Fibroblast of lung (primary cell): ENCODE measurements around the gene LONP2. TPM values are rescaled to one million over a fixed set of nuclear protein-coding genes. Genes with fewer than 3 reads are reported as not detected.

Experiments
- DNase-seq, 2 donors: peaks; one replicate each; pipeline versions ENCODE4 v3.0.0 to v3.0.0-alpha.2; 2010; ENCODE audit warnings: low read depth in 2 of 2
- H2AFZ ChIP-seq: 2 replicates; pipeline ENCODE4 v1.5.1; 2012; ENCODE audit warnings: low read length, control low read depth, inconsistent platforms
- H3K27ac ChIP-seq: 2 replicates; pipeline ENCODE4 v1.5.1; 2011; ENCODE audit warnings: low read length, control low read depth; ENCODE audit not compliant: insufficient read depth
- H3K27me3 ChIP-seq: 2 replicates; pipeline ENCODE4 v1.5.1; 2011; ENCODE audit warnings: mild to moderate bottlenecking, low read length; ENCODE audit not compliant: control insufficient read depth, insufficient read depth
- H3K36me3 ChIP-seq: 2 replicates; pipeline ENCODE4 v1.5.1; 2011; ENCODE audit warnings: low read length; ENCODE audit not compliant: control insufficient read depth, insufficient read depth
- H3K4me1 ChIP-seq: 2 replicates; pipeline ENCODE4 v1.5.1; 2011; ENCODE audit warnings: low read length; ENCODE audit not compliant: control insufficient read depth, insufficient read depth; ENCODE audit errors: extremely low read depth
- H3K4me2 ChIP-seq: 2 replicates; pipeline ENCODE4 v1.5.1; 2011; ENCODE audit warnings: low read length, control low read depth; ENCODE audit not compliant: insufficient read depth; ENCODE audit errors: extremely low read depth
- H3K4me3 ChIP-seq, 4 experiments: fragments of 200-600 bp in 1 of 4; sonication (generic) in 1 of 4; replicated peaks in 1 of 4; 2 replicates each; pipeline ENCODE4 v1.5.1; 2011 to 2016; ENCODE audit warnings: low read length in 4 of 4, low read depth in 3 of 4, mild to moderate bottlenecking in 3 of 4, control low read depth in 2 of 4, inconsistent platforms in 1 of 4, mixed read lengths in 1 of 4; ENCODE audit not compliant: insufficient read depth in 1 of 4; ENCODE audit errors: control extremely low read depth in 1 of 4
- H3K79me2 ChIP-seq: 2 replicates; pipeline ENCODE4 v1.5.1; 2012; ENCODE audit warnings: mild to moderate bottlenecking, low read length, inconsistent platforms; ENCODE audit not compliant: control insufficient read depth, insufficient read depth
- H3K9ac ChIP-seq: 2 replicates; pipeline ENCODE4 v1.5.1; 2011; ENCODE audit warnings: mild to moderate bottlenecking, low read length, control low read depth; ENCODE audit not compliant: insufficient read depth
- H3K9me3 ChIP-seq: 2 replicates; pipeline ENCODE4 v1.5.1; 2012; ENCODE audit warnings: low read depth, low read length; ENCODE audit not compliant: control insufficient read depth, insufficient read depth
- H4K20me1 ChIP-seq: 2 replicates; pipeline ENCODE4 v1.5.1; 2011; ENCODE audit warnings: low read length; ENCODE audit not compliant: control insufficient read depth, insufficient read depth; ENCODE audit errors: extremely low read depth
- EZH2 ChIP-seq: IDR thresholded peaks from 2 replicates; pipeline ENCODE4 v1.5.1; 2012; ENCODE audit warnings: low read length, control low read depth, mild to moderate bottlenecking; ENCODE audit errors: missing control alignments
- polyA plus RNA-seq, 2 donors: library from polyadenylated mRNA; depleted of rRNA in 1 of 2; stranded (reverse) in 1 of 2; unstranded in 1 of 2; fragments of >200 nt; gene quantifications; 2 replicates each; pipeline ENCODE4 v1.2.1, GENCODE V29; 2011 to 2012; ENCODE audit warnings: missing spikeins in 1 of 2
- total RNA-seq: library from RNA; depleted of rRNA; stranded (reverse); fragments of >200 nt; gene quantifications from 2 replicates; pipeline ENCODE4 v1.2.1, GENCODE V29; 2014
- TF ChIP-seq, protein P1 (sequence below), 2 donors: IDR thresholded peaks in 1 of 2; conservative IDR thresholded peaks in 1 of 2; 1 replicate in 1 of 2; 2 replicates in 1 of 2; pipeline ENCODE4 v1.5.1; 2011 to 2012; ENCODE audit warnings: low read length in 2 of 2, control low read depth in 1 of 2, inconsistent platforms in 1 of 2, low read depth in 1 of 2, mild to moderate bottlenecking in 1 of 2

The LONP2 gene
- total and polyA plus RNA-seq, 2 donors (not counting 1 experiment from before 2014, with no cell fraction given), result 44.0 to 60.8 TPM

DNA sequence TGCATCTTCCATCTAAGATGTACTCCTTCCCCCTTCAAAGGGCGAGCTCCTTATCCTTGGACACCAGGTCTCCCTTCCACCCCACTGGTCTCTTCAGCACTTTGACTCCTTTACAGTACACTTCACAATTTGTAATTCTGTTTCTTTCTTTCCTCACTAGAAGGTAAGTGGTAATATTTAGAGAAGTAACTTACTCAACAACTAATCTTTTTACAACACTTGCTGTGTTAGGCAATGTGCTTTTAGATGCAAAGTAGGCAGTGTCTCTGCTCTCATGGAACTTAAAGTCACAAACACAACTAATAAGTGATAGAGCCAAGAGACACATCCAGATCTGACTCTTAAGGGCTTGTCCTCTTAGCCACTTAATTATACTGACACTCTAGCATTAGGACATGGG, 134.7 kb downstream of the LONP2 start:
- peaks cover 5% of the 10 kb centered on the region for H3K4me1 ChIP-seq
- no peaks in the 10 kb centered on the region for H4K20me1 ChIP-seq
- no peaks in the 10 kb centered on the region for H3K36me3 ChIP-seq
- no peak overlapping the region for H3K9ac ChIP-seq
- no peak for DNase-seq
- no peak overlapping the region for H3K4me2 ChIP-seq
- H3K27me3 ChIP-seq, result no peaks in the 10 kb centered on the region
- TF ChIP-seq, protein P1, sequence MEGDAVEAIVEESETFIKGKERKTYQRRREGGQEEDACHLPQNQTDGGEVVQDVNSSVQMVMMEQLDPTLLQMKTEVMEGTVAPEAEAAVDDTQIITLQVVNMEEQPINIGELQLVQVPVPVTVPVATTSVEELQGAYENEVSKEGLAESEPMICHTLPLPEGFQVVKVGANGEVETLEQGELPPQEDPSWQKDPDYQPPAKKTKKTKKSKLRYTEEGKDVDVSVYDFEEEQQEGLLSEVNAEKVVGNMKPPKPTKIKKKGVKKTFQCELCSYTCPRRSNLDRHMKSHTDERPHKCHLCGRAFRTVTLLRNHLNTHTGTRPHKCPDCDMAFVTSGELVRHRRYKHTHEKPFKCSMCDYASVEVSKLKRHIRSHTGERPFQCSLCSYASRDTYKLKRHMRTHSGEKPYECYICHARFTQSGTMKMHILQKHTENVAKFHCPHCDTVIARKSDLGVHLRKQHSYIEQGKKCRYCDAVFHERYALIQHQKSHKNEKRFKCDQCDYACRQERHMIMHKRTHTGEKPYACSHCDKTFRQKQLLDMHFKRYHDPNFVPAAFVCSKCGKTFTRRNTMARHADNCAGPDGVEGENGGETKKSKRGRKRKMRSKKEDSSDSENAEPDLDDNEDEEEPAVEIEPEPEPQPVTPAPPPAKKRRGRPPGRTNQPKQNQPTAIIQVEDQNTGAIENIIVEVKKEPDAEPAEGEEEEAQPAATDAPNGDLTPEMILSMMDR (conservative IDR thresholded peaks at IDR 0.05 in 1 of 2, IDR thresholded peaks at IDR 0.05 in 1 of 2; ENCODE audit: low read depth in 1 of 2, low read length in 2 of 2), result no peak
- no peak for TF ChIP-seq EZH2
- no peak overlapping the region for H3K27ac ChIP-seq
- no peak overlapping the region for H3K4me3 ChIP-seq
- H3K9me3 ChIP-seq, result no peaks in the 10 kb centered on the region
- H3K79me2 ChIP-seq, result peaks cover 95% of the 10 kb centered on the region
- no peak overlapping the region for H2AFZ ChIP-seq

DNA sequence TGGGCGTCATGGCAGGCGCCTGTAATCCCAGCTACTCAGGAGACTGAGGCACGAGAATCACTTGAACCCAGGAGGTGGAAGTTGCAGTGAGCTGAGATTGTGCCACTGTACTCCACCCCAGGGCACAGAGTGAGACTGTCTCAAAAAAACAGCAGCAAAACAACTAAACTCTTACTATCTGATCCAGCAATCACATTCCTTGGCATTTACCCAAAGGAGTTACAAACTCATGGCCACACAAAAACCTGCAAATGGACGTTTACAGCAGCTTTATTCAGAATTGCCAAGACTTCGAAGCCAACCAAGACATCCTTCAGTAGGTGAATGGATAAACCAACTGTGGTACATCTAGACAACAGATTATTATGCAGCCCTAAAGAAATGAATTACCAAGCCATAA, 137.1 kb downstream of the LONP2 start:
- peak; percentile 40 to 57 for DNase-seq
- H3K9ac ChIP-seq, result no peak overlapping the region
- no peaks in the 10 kb centered on the region for H3K9me3 ChIP-seq
- no peaks in the 10 kb centered on the region for H3K27me3 ChIP-seq
- H3K27ac ChIP-seq, result no peak overlapping the region
- H3K4me2 ChIP-seq, result no peak overlapping the region
- no peak overlapping the region for H3K4me3 ChIP-seq
- peaks cover 79% of the 10 kb centered on the region for H3K79me2 ChIP-seq
- H2AFZ ChIP-seq, result no peak overlapping the region
- TF ChIP-seq, protein P1 (conservative IDR thresholded peaks at IDR 0.05 in 1 of 2, IDR thresholded peaks at IDR 0.05 in 1 of 2; ENCODE audit: low read depth in 1 of 2, low read length in 2 of 2), result no peak
- no peak for TF ChIP-seq EZH2
- no peaks in the 10 kb centered on the region for H4K20me1 ChIP-seq
- H3K36me3 ChIP-seq, result no peaks in the 10 kb centered on the region
- H3K4me1 ChIP-seq, result peaks cover 2% of the 10 kb centered on the region

DNA sequence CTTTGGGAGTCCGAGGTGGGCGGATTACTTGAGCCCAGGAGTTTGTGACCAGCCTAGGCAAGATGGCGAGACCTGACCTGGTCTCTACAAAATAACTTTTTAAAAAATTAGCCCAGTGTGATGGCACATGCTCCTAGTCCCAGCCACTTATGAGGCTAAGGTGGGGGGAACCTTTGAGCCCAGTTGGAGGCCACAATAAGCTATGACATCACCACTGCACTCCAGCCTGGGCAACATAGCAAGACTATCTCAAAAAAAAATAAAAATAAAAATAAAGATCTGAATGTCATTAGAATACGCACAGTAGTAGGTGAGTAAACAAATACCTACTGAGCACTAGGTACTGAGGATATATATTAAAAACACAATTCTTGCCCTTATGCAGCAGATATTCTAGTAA, 138.0 kb downstream of the LONP2 start:
- Histone ChIP-seq H3K36me3 (no peaks in the 10 kb centered on the region), H3K9ac (no peak overlapping the region), H3K9me3 (no peaks in the 10 kb centered on the region), H3K79me2 (peaks cover 72% of the 10 kb centered on the region), H3K4me2 (no peak overlapping the region), H3K27ac (no peak overlapping the region), H4K20me1 (no peaks in the 10 kb centered on the region), H3K27me3 (no peaks in the 10 kb centered on the region), H3K4me1 (peaks cover 2% of the 10 kb centered on the region), H3K4me3 (peak overlapping the region in 1 of 4 experiments; percentile 96), H2AFZ (no peak overlapping the region)
- TF ChIP-seq, protein P1 (conservative IDR thresholded peaks at IDR 0.05 in 1 of 2, IDR thresholded peaks at IDR 0.05 in 1 of 2; ENCODE audit: low read depth in 1 of 2, low read length in 2 of 2), result no peak
- TF ChIP-seq EZH2, result no peak
- DNase-seq, result no peak
